IPS-NIHi11 (cell line): ENCODE results near the gene IQCE.
"Not testable (repeated sequence)": the region's sequence is repeated elsewhere in the genome, so short reads cannot be mapped to it uniquely, and the experiment has no call there.

Experiments used
- DNase-seq: peaks from one replicate; pipeline ENCODE4 v3.0.0; 2012; ENCODE audit warnings: mixed read lengths, low spot score

The IQCE gene

DNA sequence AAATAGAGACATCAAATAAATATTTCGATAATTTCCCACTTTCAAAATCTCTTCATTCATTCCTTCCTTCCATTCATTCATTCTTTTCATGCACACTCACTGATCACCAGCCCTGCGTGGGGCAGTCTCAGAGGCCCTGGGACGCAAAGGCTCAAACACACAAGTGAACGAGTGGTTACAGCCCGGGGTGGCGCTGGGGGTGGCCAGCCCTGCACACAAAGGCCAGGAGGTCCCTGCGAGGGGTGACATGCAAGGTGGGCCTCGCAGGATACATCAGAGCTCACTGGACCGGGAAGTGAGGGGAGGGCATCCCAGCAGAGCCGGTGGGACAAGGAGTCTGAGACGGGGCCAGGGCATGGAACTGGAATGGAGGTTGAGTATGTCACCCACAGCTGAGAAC, 43.1 kb downstream of the IQCE start:
- no peak for DNase-seq

DNA sequence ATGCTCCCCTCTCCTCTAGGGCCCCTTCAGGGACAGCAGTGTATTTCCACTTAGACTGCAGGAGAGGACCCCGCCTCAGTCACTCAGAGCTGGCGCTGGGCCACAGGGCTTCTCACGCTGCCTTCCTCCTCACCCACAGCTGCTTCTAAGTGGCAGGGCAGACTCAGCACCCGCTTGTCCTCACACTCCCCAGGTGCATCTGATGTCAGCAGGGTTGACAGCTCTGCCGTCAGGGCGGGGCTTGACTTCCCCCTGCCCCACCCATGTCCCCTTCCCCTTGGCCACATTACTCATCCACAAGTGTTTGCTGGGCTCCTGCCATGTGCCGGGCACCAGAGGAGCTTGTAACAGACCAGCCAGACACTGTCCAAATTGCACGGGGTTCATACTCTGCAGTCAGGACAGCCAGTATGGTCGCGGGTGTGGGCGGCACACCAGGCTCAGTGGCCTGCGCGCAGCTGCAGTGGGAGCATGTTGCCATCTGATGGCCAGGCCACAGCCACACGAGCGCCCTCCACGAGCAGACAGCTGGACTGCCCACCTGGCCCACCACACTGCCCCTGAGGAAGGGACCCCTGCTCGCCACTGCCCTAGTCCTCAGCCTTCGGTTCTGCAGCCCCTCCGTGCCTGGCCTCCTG, 43.7 kb downstream of the IQCE start:
- DNase-seq, result no peak

DNA sequence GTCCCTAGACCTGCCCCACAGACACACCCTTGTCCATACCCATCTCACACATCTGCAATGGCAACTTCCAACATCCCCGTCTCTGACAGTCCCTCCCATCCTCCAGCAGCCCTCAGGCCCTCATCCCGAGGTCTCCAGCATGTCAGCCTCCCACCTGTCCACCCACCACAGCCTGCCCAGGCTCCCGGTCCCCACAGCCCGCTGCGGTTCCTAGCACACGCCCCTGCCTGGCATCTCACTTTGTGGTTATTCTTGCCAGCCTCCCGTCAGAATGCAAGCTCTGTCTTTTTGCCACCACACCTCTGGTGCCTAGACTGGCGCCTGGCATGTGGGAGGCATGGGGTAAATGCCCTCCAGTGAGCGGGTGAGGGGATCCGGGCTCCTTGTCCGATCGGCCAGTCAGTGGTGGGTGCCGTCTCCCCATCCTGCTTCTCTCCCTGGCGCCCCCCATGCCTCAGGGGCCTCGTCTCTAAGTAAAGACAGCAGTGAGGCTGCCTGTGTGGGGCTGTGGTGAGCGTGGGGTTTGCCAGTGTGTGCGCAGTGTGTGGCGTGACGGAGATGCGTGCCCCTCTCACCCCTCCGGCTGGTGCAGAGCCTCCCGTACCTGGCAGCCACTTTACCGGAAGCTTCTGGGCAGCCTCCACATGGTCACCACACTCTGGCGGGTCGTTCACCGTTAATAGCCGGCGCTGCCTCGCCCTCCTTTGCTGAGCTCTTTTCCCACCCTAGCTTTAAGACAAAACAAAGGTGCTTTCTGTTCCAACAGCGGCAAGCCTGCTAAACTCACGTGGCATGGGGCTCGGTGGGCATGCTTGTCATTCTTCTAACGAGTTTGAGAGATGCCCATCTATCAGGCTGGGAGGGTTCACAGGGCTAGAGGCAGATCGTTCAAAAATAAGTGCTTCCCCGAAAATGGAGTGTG, 44.5 kb downstream of the IQCE start:
- DNase-seq, result no peak

DNA sequence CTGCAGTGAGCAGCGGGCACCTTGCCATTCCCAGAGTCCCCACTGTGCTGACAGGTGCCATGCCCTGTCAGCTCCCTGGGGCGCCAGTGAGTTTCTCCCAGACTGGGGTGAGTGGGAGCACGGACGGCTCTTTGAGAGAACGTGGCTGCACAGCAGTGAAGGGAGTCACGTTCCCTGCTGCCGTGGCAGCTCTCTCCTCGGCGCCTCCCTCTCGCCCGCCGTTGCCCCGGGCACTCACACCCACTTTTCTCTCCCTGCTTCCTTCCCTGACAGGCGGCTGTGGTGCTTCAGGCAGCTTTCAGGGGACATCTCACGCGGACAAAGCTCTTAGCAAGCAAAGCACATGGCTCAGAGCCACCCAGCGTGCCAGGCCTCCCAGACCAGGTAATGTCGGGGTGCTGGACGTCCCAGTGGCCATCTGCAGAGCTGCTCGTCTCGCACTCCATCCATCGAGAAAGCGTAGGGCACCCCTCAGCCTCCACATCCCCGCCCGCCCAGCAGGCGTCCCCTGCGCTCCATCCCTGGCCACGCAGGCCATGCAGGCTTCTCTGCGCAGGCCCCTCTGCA, 45.9 kb downstream of the IQCE start:
- DNase-seq, result peak; percentile 38

DNA sequence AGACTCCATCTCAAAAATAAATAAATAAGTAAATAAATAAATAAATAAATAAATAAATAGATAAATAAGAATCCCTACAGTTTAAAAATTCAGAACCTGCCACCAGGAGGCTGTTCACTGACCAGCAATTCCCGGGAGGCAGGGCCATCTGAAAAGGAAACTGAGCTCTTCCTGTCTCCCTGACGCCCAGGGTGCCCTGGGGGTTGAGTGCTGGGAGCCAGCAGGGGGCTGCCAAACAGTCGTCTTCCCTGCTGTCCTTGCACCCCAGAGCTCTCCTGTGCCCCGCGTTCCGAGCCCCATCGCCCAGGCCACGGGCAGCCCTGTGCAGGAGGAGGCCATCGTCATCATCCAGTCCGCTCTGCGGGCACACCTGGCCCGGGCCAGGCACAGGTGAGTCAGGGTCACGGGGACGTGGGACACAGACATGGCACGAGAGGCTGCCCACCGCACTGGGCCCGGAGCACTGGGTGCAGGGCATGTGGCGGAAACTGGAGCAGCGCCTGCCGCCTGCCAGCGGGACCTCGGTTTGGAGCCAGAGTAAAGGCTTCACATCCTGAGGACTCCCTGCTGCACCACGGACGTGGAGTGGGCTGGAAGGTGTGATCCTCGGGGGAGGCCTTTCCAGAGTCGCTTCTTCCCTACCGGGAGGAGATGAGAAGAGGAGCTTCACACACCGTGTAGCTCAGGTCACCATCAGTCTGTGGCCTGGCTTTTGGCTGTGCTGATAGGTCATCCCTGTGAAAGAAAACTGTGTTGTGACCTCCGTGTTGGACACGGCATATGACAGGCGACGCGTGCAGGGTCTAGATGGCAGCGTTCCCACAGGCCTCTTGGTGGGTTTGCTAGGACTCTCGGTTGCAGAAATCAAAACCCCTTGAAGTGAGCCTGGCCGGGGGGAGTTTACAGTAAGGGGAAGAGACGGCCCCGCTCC, 47.1 kb downstream of the IQCE start:
- peak; percentile 30 for DNase-seq

DNA sequence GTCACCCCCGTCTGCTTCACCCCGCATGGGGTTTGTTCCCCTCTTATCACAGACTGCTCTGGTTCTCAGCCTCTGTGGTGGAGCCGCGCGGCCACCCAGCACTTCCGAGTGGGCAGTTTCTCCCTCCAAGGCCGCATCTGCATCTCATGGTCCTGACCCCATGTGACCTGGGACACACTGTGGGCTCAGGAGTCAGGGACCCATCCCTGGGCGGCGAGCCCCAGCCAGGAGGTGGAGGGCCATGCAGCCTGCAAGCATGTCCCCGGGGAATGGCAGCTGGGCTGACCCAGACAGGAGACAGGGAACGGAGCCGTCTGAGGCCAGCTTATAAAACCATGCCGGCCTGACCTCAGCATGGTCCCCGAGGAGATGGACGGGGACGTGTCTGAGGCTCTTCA, 47.8 kb downstream of the IQCE start:
- peak; percentile 8 for DNase-seq

DNA sequence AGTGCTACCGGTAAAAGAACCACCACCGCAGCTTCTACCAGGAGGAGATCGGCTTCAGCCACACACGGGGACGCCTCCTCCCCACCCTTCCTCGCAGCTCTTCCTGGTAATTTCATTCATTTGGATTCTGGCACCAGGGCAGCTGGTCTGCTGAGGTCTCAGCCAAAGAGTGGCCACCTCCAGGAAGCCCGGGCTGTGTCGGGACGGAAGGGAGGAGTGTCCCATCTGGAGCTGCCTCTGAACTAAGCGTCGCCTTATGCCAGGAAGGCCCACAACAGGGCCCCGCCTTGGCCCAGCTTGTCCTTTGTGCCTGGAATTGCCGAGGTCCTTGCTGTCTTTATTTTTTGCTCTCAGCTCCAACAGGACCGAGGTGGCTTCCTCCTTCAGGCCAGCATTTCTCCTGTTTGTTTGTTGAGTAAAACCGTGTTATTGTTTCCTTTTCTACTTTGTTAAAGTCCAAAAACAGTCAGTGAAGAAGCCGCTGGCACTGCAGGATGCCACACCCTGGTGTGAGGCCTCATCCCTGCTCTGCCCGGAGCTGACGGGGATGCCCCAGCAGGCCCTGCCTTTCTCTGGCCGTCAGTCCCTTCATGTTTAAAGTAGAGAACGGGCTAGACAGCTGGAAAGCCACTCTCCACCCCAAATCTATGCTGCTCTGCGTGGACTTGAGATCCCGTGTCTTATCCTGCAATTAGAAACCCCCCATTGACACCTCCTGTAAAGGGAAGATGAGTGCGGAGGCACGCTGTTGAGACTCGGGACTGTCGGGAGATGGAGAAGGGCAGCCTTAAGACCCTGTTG, 48.5 kb downstream of the IQCE start:
- DNase-seq, result no peak

DNA sequence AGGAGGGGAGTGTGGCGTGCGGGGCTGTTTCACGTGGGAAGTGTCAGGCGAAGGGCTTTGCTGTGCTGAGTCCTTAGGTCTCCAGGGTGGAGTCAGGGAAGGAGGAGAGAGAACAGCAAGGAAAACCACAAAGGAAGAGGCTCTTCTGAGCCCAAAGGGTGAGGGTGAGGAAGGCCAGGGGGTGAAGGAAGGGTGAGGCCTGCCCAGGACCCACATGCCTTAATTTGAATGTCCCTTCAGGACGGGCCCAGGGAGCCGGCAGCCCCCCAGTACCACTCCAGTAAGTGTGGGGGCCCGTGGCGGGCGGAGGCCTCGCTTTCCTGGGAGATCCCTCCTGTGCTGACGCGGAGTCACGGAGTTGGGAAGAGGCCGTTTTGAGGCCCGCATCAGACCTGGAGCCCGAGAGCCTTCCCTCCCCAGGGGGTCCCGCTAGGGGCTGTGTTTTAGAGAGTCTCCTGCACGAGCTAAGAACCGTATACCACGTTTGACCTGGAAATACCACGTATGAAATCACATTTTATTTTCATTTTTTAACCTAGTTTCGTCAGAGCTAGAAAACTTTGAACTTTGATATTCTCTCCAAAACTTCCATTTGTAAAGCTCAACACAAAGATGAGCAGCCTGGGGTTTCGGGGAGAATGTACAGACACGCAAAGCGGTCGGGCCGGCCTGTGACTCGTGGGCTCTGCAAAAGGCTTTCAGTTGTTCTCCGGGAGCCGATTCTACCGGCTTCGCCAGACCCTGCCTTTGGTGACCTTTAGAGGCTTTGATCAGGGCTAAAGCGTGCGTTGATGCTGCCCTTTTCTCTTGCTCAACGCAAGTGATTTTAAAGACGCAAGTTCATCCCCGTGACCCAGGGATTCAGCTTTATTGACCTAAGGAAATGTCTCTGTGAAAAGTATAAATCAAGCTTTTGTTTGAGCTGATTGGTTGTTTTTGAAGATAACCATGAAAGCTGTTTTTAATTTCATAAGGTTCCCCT, 49.4 kb downstream of the IQCE start:
- DNase-seq, result peak; percentile 23

DNA sequence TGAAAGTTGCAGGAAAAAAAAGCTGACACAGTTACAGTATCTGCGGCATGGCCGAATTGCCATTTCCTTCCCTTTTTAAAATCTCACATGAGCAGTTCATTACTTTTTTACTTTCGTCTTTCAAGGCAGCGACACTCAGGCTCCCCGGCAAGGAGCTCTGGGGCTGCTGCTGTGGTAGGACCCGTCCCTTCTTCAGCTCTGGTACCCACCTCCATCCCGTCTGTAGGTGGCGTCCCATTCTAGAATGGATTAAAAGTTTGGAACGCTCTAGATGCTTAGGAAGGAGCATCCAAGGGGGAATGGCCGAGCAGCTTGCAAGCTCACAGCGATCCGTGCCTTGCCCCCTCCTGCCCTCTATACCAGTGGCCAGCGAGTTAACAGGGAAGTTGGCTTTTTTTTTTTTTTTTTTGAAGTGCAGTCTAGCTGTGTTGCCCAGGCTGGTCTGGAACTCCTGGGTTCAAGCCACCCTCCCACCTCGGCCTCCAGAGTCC, 50.2 kb downstream of the IQCE start:
- DNase-seq, result peak; percentile 73

DNA sequence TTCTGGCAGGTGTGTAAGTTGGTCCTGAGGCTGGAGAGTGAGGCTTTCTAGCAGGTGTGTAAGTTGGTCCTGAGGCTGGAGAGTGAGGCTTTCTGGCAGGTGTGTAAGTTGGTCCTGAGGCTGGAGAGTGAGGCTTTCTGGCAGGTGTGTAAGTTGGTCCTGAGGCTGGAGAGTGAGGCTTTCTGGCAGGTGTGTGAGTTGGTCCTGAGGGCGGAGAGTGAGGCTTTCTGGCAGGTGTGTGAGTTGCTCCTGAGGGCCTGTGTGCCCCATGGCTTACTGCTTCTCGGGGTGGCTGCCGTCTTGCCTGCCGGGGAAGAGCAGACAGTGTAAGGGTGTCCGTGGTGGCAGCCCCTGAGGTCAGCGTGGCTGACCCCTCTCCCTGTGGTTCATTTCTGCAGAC, 50.9 kb downstream of the IQCE start:
- DNase-seq, result not testable (repeated sequence)

DNA sequence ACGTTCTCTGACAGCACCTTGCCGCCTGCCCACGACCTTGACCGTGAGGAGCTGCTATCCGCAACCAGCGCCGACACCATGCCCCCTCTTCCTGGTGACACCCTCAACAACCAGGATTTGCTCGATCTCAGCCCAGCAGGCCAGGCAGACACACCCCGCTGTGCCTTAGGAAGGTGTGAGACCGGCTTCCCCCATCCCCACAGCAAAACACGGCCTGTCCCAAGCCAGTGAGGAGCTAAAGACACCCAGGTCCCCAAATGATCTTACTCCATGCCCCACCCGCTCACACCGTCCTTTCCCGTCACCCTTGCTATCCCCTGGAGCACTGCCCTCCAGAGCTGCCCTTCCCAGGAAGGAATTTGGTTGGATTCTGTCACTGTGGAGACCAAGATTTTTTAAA, 51.7 kb downstream of the IQCE start:
- no peak for DNase-seq

DNA sequence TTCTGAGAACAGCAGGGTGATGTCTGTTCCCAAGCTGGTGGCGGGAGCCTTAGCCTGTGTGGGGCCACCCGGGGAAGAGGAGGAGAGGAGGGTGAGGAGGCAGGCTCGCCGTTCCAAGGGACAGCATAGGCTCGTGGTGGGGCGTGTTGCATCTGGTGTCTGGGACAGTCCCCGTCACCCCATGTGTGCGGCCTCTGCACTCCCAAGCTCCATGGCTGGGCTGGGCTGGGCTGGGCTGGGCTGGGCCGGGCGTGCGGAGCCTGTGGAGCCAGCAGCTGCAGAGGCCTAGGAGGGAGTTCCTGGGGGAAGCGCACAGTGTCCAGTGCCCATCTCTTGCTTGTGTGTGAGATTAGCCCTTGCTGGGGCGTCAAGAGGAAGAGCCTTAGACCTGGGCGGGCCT, 52.1 kb downstream of the IQCE start:
- DNase-seq, result no peak

DNA sequence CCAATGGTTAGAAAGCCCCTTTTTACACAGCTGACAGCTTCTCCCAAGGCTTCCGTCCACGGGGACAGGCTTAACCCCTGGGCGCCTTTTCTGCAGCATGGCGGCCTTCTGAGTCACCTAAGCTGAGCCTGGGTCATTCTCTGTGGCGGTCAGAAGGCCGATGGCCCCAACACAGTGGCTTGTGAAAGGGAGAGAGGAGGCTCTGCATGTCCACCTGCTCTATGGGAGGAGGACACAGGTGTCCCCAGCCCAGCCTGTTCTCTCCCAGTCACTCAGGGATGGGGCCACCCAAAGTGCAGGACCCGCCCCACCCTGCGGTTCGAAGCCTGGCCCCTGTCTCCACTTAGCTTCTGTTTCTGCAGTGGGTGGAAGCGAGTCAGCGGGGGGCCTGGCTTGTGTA, 52.6 kb downstream of the IQCE start:
- no peak for DNase-seq

DNA sequence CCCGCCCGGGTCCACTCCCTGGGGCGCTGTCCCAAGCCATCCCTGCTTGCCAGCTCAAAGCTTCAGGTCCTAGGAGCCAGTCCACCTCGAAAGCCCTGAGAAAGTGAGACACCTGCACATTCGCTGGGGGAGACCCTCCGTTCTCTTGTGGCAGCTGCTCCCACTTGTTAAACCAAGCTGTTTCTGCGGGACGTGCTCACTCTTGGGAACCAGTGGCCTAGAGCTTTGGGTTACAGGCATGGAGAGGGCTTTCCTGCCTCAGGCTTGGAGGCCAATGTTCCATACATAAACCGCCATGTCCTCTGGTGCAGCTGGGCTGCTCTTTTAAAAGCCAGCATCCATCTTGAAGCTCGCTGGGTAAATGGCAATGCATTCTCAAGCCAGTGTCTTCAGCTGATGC, 53.1 kb downstream of the IQCE start:
- no peak for DNase-seq

DNA sequence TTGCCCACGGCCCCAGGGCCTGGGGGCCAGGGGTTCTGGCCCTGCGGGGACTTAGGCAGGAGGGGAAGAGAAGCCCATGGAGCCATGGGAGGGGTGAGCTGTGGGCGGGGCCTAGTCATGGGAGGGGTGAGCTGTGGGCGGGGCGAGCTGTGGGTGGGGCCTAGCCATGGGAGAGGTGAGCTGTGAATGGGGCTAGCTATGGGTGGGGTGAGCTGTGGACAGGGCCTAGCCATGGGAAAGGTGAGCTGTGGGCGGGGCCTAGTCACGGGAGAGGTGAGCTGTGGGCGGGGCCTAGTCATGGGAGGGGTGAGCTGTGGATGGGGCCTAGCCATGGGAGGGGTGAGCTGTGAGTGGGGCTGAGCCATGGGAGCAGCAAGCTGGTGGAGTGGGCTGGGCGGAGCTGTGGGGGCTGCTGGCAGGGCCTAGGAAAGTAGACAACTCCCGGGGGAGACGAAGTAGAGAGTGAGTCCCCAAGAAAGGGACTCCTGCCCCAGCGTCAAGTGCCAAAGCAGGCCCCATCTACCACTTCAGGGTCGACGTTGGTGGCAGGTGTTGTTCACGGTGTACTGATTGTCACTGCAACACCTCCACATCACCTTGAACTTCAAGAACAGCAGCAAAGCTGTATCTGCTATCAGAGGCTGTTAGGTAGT, 53.8 kb downstream of the IQCE start:
- DNase-seq, result peak; percentile 92

DNA sequence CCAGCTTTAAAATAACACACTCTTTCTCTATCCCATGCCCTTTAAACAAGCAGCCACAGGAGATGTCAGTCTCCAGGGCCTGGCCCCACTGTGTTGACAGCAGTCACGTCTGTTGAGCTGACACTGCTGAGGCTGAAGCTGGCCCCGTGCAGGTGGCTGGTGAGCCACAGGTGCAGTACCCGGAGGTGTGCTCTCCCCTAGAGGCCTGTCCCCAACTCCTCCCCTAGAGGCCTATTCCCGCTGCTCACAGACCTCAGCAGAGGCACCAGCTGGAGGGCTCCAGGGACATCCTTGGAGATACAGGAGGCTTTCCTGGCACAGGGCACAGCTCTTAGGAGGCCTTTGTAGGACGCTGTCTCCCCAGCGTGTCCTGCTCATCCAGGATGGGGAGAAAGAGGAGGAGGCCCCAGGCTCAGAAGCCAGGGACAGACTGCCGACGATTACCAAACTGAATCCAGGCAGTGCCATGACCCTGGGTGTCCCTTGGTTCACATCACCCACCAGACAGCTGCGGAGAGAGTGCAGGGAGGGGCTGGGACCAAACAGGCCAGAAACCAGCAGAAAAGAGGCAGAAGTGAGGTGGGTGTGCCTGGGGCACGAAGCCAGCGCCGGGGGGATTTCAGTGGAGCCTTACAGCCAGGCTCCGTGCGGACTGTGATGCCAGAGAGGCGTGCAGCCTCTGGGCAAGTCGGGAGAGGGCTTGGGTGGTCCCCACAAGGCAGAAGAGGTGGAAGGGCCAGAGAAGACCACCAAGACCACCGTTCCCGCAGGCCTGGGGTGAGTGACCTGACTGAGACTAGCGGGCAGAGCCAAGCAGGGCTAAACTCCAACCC, 54.5 kb downstream of the IQCE start:
- no peak for DNase-seq

DNA sequence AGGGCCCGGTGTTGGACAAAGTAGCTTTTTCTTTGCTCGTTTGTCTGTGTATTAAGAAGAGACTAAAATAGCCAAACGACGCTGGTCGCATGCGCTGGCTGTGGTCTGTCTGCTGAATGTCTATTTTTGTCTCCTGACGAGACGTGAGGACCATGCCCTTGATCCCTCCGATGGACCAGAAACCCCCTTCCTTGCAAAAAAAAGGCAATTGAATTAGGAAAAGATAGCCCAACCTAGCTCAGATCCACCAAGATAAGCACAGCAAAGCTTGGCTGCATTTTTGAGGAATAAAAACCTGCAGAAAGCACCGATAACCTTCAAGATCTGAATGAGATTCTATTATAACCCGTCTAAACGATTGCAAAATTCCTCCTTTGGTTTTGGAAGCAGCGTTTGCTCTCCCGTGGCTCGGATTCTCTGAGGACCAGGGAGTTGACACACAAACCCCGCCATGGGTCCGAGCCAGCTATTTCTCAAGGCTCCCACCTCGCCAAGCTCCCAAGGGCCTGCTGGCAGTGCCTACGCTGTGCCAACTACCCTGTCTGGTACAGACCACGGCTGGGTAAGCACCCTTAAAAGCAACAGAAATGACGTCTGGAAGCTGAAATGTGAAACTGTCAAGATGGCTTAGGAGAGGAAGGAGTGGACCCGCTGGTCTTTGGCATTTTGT, 55.3 kb downstream of the IQCE start:
- no peak for DNase-seq
